RWPE2 (cell line): ENCODE measurements around the gene NAA16.

Experiments
- ATAC-seq: fragments of 200-7000 bp; cut with Tn5 transposase; 3 replicates; pipeline ENCODE4 v1.9.1; 2021; ENCODE audit warnings: low read depth
- DNase-seq: peaks from one replicate; pipeline ENCODE4 v3.0.0-alpha.2; 2020; ENCODE audit warnings: low spot score
- H3K27ac ChIP-seq: fragments of 450-650 bp; 2 replicates; pipeline ENCODE4 v1.5.1; 2017; ENCODE audit warnings: mild to moderate bottlenecking; ENCODE audit not compliant: poor library complexity, severe bottlenecking
- H3K27me3 ChIP-seq: fragments of 250-450 bp; sonication (Bioruptor Pico); 2 replicates; pipeline ENCODE4 v1.5.1; 2021; ENCODE audit warnings: mild to moderate bottlenecking, moderate library complexity; ENCODE audit not compliant: insufficient read depth, poor library complexity, severe bottlenecking
- H3K36me3 ChIP-seq: fragments of 250-450 bp; sonication (Bioruptor Pico); 2 replicates; pipeline ENCODE4 v1.5.1; 2020; ENCODE audit warnings: low read depth, mild to moderate bottlenecking, moderate library complexity
- H3K4me1 ChIP-seq: fragments of 250-450 bp; sonication (Bioruptor Pico); 2 replicates; pipeline ENCODE4 v1.5.1; 2021; ENCODE audit warnings: mild to moderate bottlenecking, moderate library complexity; ENCODE audit not compliant: insufficient read depth, poor library complexity, severe bottlenecking
- H3K4me3 ChIP-seq: fragments of 250-450 bp; sonication (Bioruptor Pico); 2 replicates; pipeline ENCODE4 v1.5.1; 2021; ENCODE audit warnings: mild to moderate bottlenecking, moderate library complexity; ENCODE audit not compliant: severe bottlenecking
- H3K9me3 ChIP-seq: fragments of 250-450 bp; sonication (Bioruptor Pico); 2 replicates; pipeline ENCODE4 v1.5.1; 2021; ENCODE audit warnings: mild to moderate bottlenecking, moderate library complexity; ENCODE audit not compliant: severe bottlenecking
- CTCF ChIP-seq: fragments of 450-650 bp; IDR thresholded peaks from one replicate; pipeline ENCODE4 v1.5.1; 2017; ENCODE audit warnings: mild to moderate bottlenecking, moderate library complexity; ENCODE audit not compliant: poor library complexity, severe bottlenecking

NAA16 gene

GRCh38 chr13:41413872-41414271, 102.8 kb downstream of the NAA16 start:
- no peak for ATAC-seq
- Histone ChIP-seq H3K9me3 (no peaks in the 10 kb centered on the region), H3K27ac (no peak overlapping the region)

GRCh38 chr13:41416276-41416675, 105.2 kb downstream of the NAA16 start:
- DNase-seq (no peak), ATAC-seq (no peak)
- Histone ChIP-seq H3K27ac (no peak overlapping the region), H3K4me1 (no peaks in the 10 kb centered on the region), H3K4me3 (no peak overlapping the region), H3K27me3 (no peaks in the 10 kb centered on the region), H3K9me3 (no peaks in the 10 kb centered on the region), H3K36me3 (no peaks in the 10 kb centered on the region)
- TF ChIP-seq CTCF, result no peak

More at GRCh38 chr13:41413872-41414271, 102.8 kb downstream of the NAA16 start:
- Histone ChIP-seq H3K36me3 (no peaks in the 10 kb centered on the region), H3K27me3 (no peaks in the 10 kb centered on the region), H3K4me3 (no peak overlapping the region), H3K4me1 (no peaks in the 10 kb centered on the region)
- no peak for DNase-seq
- no peak for TF ChIP-seq CTCF

GRCh38 chr13:41418027-41418426, 107.0 kb downstream of the NAA16 start:
- Histone ChIP-seq H3K4me3 (no peak overlapping the region), H3K4me1 (no peaks in the 10 kb centered on the region), H3K27ac (no peak overlapping the region), H3K36me3 (no peaks in the 10 kb centered on the region), H3K9me3 (no peaks in the 10 kb centered on the region), H3K27me3 (no peaks in the 10 kb centered on the region)
- DNase-seq (no peak), ATAC-seq (no peak)
- TF ChIP-seq CTCF, result no peak

- Histone ChIP-seq H3K27ac (no peak overlapping the region), H3K9me3 (no peaks in the 10 kb centered on the region), H3K27me3 (no peaks in the 10 kb centered on the region), H3K36me3 (no peaks in the 10 kb centered on the region), H3K4me1 (no peaks in the 10 kb centered on the region), H3K4me3 (no peak overlapping the region)
- no peak for ATAC-seq
- DNase-seq, result no peak
- TF ChIP-seq CTCF, result no peak
These were observed 107.7 kb downstream of the NAA16 start for GRCh38 chr13:41418731-41419130.

GRCh38 chr13:41419206-41419605, 108.1 kb downstream of the NAA16 start:
- ATAC-seq, result no peak
- no peak for DNase-seq
- no peak overlapping the region for H3K4me3 ChIP-seq
- H3K27ac ChIP-seq, result no peak overlapping the region
- no peaks in the 10 kb centered on the region for H3K9me3 ChIP-seq
- H3K4me1 ChIP-seq, result no peaks in the 10 kb centered on the region
- H3K36me3 ChIP-seq, result no peaks in the 10 kb centered on the region
- TF ChIP-seq CTCF, result no peak
- no peaks in the 10 kb centered on the region for H3K27me3 ChIP-seq
